MM.1S (cell line): Measurements from ENCODE around the gene RFPL1.

ENCODE experiments used
- DNase-seq: peaks from one replicate; pipeline ENCODE4 v3.0.0-alpha.2; 2015
- H2AFZ ChIP-seq: fragments of 300-600 bp; sonication (generic); 2 replicates; pipeline ENCODE4 v1.6.0; 2016; ENCODE audit warnings: antibody characterized with exemption, low read length
- H3F3A ChIP-seq: fragments of 300-600 bp; sonication (generic); 2 replicates; pipeline ENCODE4 v1.6.1; 2016; ENCODE audit warnings: mild to moderate bottlenecking, antibody characterized with exemption, low read length, moderate library complexity, mixed read lengths; ENCODE audit not compliant: insufficient read depth
- H3K27ac ChIP-seq: fragments of 300-600 bp; sonication (generic); 2 replicates; pipeline ENCODE4 v1.5.1; 2016; ENCODE audit warnings: mild to moderate bottlenecking, low read length
- H3K27me3 ChIP-seq: fragments of 300-600 bp; sonication (generic); replicated peaks from 2 replicates; pipeline ENCODE4 v1.6.0; 2016; ENCODE audit warnings: low read length; ENCODE audit not compliant: insufficient read depth
- H3K36me3 ChIP-seq: fragments of 300-600 bp; sonication (generic); replicated peaks from 2 replicates; pipeline ENCODE4 v1.6.1; 2016; ENCODE audit warnings: mild to moderate bottlenecking, low read length, mixed read lengths; ENCODE audit not compliant: insufficient read depth
- H3K4me1 ChIP-seq: fragments of 300-600 bp; sonication (generic); 2 replicates; pipeline ENCODE4 v1.6.1; 2016; ENCODE audit warnings: low read length, mixed read lengths
- H3K4me2 ChIP-seq: fragments of 300-600 bp; sonication (generic); 2 replicates; pipeline ENCODE4 v1.6.0; 2016; ENCODE audit warnings: low read depth, low read length
- H3K4me3 ChIP-seq: fragments of 300-600 bp; sonication (generic); 2 replicates; pipeline ENCODE4 v1.5.1; 2016; ENCODE audit warnings: low read length, mixed read lengths
- H3K79me2 ChIP-seq: fragments of 300-600 bp; sonication (generic); 2 replicates; pipeline ENCODE4 v1.6.1; 2016; ENCODE audit warnings: mixed run types, low read length, mixed read lengths
- H3K9ac ChIP-seq: fragments of 300-600 bp; sonication (generic); 2 replicates; pipeline ENCODE4 v1.6.1; 2016; ENCODE audit warnings: low read length, mixed read lengths
- H3K9me2 ChIP-seq: fragments of 300-600 bp; sonication (generic); replicated peaks from 2 replicates; pipeline ENCODE4 v1.6.1; 2016; ENCODE audit warnings: mild to moderate bottlenecking, low read length, mixed read lengths; ENCODE audit not compliant: insufficient read depth
- H3K9me3 ChIP-seq: fragments of 300-600 bp; sonication (generic); replicated peaks from 2 replicates; pipeline ENCODE4 v1.6.1; 2016; ENCODE audit warnings: mild to moderate bottlenecking, low read length, mixed read lengths; ENCODE audit not compliant: insufficient read depth
- H4K20me1 ChIP-seq: fragments of 300-600 bp; sonication (generic); 2 replicates; pipeline ENCODE4 v1.6.1; 2016; ENCODE audit warnings: mild to moderate bottlenecking, low read length, moderate library complexity, mixed read lengths; ENCODE audit not compliant: insufficient read depth
- EZH2 ChIP-seq: fragments of 300-600 bp; sonication (generic); optimal IDR thresholded peaks from 2 replicates; pipeline ENCODE3; 2017; ENCODE audit warnings: low read depth, mild to moderate bottlenecking, antibody characterized with exemption, low read length, mixed read lengths
- EZH2phosphoT487 ChIP-seq: fragments of 300-600 bp; sonication (generic); IDR thresholded peaks from 2 replicates; pipeline ENCODE4 v1.6.1; 2018; ENCODE audit warnings: antibody characterized with exemption, low read length
- TF ChIP-seq, protein P1 (sequence below): fragments of 300-600 bp; sonication (generic); IDR thresholded peaks from 2 replicates; pipeline ENCODE4 v1.5.1; 2016; ENCODE audit warnings: antibody characterized with exemption, low read length, mixed read lengths

The RFPL1 gene

DNA sequence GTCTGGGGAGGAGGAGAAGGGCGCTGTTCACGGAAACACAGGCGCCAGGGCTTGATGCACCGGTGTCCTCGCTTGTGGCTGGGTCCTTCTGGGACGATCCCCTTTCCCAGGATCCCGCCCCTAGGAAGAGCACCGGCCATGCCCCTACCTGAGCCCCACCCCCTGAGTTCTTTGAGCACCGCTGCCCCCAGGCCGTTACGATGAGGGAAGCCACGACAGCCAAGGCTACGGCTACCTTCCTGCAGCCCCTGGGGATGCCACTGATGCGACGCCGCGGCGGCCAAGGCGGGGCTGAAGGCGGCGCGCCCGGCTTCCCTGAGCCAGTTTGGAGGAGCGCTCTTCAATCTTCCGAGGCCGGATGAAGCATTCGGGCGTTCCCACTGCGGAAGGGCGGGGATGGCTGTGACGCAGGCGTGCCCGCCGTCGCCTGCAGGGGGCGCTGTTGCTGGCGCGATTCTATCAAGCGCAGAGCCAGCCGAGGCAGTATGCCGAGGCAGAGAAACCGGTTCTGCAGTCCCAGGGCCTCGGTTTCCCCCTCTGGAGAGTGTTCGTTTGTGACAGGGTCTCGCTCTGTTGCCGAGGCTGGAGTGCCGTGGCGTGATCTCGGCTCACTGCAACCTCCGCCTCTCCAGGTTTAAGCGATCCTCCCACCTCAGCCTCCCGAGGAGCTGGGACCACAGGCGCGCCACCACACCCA is 31.9 kb downstream of the RFPL1 start:
- Histone ChIP-seq H3K36me3 (no peaks in the 10 kb centered on the region), H4K20me1 (no peaks in the 10 kb centered on the region), H3K9ac (no peak overlapping the region), H3K9me2 (no peaks in the 10 kb centered on the region), H3K9me3 (no peaks in the 10 kb centered on the region), H3F3A (no peaks in the 10 kb centered on the region), H2AFZ (no peak overlapping the region), H3K27ac (no peak overlapping the region), H3K4me1 (no peaks in the 10 kb centered on the region), H3K4me3 (no peak overlapping the region; the same call in 1 of the 2 replicates), H3K4me2 (peak overlapping the region; percentile 41; the same call in 1 of the 2 replicates), H3K27me3 (peaks cover 31% of the 10 kb centered on the region), H3K79me2 (no peaks in the 10 kb centered on the region)
- TF ChIP-seq, protein P1, sequence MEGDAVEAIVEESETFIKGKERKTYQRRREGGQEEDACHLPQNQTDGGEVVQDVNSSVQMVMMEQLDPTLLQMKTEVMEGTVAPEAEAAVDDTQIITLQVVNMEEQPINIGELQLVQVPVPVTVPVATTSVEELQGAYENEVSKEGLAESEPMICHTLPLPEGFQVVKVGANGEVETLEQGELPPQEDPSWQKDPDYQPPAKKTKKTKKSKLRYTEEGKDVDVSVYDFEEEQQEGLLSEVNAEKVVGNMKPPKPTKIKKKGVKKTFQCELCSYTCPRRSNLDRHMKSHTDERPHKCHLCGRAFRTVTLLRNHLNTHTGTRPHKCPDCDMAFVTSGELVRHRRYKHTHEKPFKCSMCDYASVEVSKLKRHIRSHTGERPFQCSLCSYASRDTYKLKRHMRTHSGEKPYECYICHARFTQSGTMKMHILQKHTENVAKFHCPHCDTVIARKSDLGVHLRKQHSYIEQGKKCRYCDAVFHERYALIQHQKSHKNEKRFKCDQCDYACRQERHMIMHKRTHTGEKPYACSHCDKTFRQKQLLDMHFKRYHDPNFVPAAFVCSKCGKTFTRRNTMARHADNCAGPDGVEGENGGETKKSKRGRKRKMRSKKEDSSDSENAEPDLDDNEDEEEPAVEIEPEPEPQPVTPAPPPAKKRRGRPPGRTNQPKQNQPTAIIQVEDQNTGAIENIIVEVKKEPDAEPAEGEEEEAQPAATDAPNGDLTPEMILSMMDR: peak; percentile 63
- TF ChIP-seq EZH2: no peak
- DNase-seq: peak; percentile 26

GRCh38 chr22:29473001-29473400 is 34.6 kb downstream of the RFPL1 start:
- H3K9me2 ChIP-seq: no peaks in the 10 kb centered on the region
- no peaks in the 10 kb centered on the region for H4K20me1 ChIP-seq
- no peak overlapping the region for H3K27ac ChIP-seq
- no peak overlapping the region for H3K4me3 ChIP-seq
- DNase-seq: no peak
- H3K9ac ChIP-seq: no peak overlapping the region
- H3K4me2 ChIP-seq: no peak overlapping the region
- peaks cover 56% of the 10 kb centered on the region for H3K27me3 ChIP-seq
- no peaks in the 10 kb centered on the region for H3K79me2 ChIP-seq
- no peaks in the 10 kb centered on the region for H3F3A ChIP-seq
- no peak overlapping the region for H2AFZ ChIP-seq
- no peaks in the 10 kb centered on the region for H3K36me3 ChIP-seq
- no peaks in the 10 kb centered on the region for H3K4me1 ChIP-seq
- TF ChIP-seq EZH2phosphoT487: no peak
- TF ChIP-seq EZH2: no peak
- TF ChIP-seq, protein P1: no peak
- H3K9me3 ChIP-seq: no peaks in the 10 kb centered on the region

DNA sequence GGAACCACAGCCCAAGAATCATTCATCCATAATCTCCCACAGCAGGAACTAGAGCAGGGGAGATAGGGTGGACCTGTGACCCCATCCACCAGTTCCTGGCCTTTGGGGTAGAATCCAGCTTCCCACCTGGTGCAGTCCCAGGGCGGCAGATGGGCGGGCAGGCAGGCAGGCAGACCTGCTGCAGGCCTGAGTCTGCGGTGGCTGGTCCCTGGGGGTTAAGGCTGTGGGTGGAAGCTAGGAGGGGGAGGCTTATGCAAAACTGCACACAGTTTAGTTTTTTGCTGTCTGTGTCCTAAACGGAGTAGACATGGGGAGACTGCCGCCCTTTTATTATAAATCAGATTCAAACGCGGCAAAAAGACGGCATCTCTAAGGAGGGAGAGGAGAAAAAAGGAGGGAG is 37.2 kb downstream of the RFPL1 start:
- Histone ChIP-seq H4K20me1 (no peaks in the 10 kb centered on the region), H3K4me1 (no peaks in the 10 kb centered on the region), H3K36me3 (no peaks in the 10 kb centered on the region), H3K27ac (no peak overlapping the region), H3F3A (no peaks in the 10 kb centered on the region), H3K4me2 (no peak overlapping the region), H3K79me2 (no peaks in the 10 kb centered on the region), H3K9me2 (no peaks in the 10 kb centered on the region), H3K27me3 (peaks cover 56% of the 10 kb centered on the region), H2AFZ (no peak overlapping the region), H3K4me3 (no peak overlapping the region), H3K9ac (no peak overlapping the region), H3K9me3 (no peaks in the 10 kb centered on the region)
- TF ChIP-seq, protein P1: no peak
- TF ChIP-seq EZH2 (no peak), EZH2phosphoT487 (no peak)
- no peak for DNase-seq
